ENCODE measurements around the gene NDUFS2.

Gene NDUFS2

GRCh38 chr1:161226320-161226711, 24.1 kb downstream of the NDUFS2 start:
- Histone ChIP-seq H3K36me3 (ENCODE audit: control insufficient read depth in 1 of 2, insufficient read depth in 2 of 2, low read depth in 1 of 2, low read length in 2 of 2) (peaks cover 26 to 35% of the 10 kb centered on the region in 2 experiments), H3K4me2 (ENCODE audit: low read length, poor library complexity, severe bottlenecking) (peak overlapping the region; percentile 87), H3K27me3 (ENCODE audit: control insufficient read depth in 1 of 2, insufficient read depth in 1 of 2, low read length in 2 of 2) (peaks cover 0 to 6% of the 10 kb centered on the region in 2 experiments), H3K9me3 (ENCODE audit: control insufficient read depth, low read length) (no peaks in the 10 kb centered on the region), H3K4me3 (ENCODE audit: insufficient read depth in 1 of 2, low read depth in 1 of 2, low read length in 2 of 2) (peak overlapping the region; percentile 69 to 91), H2AK5ac (ENCODE audit: low read length, severe bottlenecking) (no peak overlapping the region), H3K18ac (ENCODE audit: low read depth in 1 of 2, low read length in 2 of 2) (peak overlapping the region; percentile 52 to 58), H3K79me1 (replicated peaks; ENCODE audit: low read length, poor library complexity, severe bottlenecking) (peaks cover 14% of the 10 kb centered on the region), H2BK15ac (ENCODE audit: low read depth, poor library complexity, severe bottlenecking) (peak overlapping the region; percentile 49), H3K14ac (ENCODE audit: low read length in 2 of 2) (peak overlapping the region in 1 of 2 experiments; percentile 62), H3K4ac (ENCODE audit: low read depth in 1 of 2, low read length in 2 of 2) (peak overlapping the region in 1 of 2 experiments; percentile 90), H2BK12ac (ENCODE audit: low read length in 2 of 2) (no peak overlapping the region), H4K8ac (ENCODE audit: low read length) (peak overlapping the region; percentile 81), H2AFZ (ENCODE audit: low read depth, low read length) (peak overlapping the region; percentile 79), H2BK120ac (ENCODE audit: low read depth, low read length) (no peak overlapping the region), H3K9ac (ENCODE audit: low read length) (peak overlapping the region; percentile 93), H2BK5ac (ENCODE audit: low read depth, low read length, poor library complexity, severe bottlenecking) (no peak overlapping the region), H3K4me1 (ENCODE audit: control insufficient read depth, insufficient read depth, low read depth, low read length) (peaks cover 15% of the 10 kb centered on the region), H3K23ac (ENCODE audit: low read length in 2 of 2) (no peak overlapping the region), H3K27ac (ENCODE audit: low read length, poor library complexity, severe bottlenecking) (no peak overlapping the region), H4K91ac (ENCODE audit: low read length) (peak overlapping the region; percentile 81)
- WGBS: 18% methylated on average over 15 of the region's 15 CpGs
- no peak for DNase-seq

- H2AK5ac ChIP-seq (ENCODE audit: low read length, severe bottlenecking): no peak overlapping the region
- no peak overlapping the region for H3K23ac ChIP-seq (ENCODE audit: low read length in 2 of 2)
- peak overlapping the region; percentile 27 for H4K8ac ChIP-seq (ENCODE audit: low read length)
- H2AFZ ChIP-seq (ENCODE audit: low read depth, low read length): no peak overlapping the region
- DNase-seq: no peak
- no peak overlapping the region for H2BK15ac ChIP-seq (ENCODE audit: low read depth, poor library complexity, severe bottlenecking)
- peak overlapping the region in 1 of 2 experiments; percentile 91 for H3K4me3 ChIP-seq (ENCODE audit: insufficient read depth in 1 of 2, low read depth in 1 of 2, low read length in 2 of 2)
- H3K27ac ChIP-seq (ENCODE audit: low read length, poor library complexity, severe bottlenecking): no peak overlapping the region
- no peak overlapping the region for H3K18ac ChIP-seq (ENCODE audit: low read depth in 1 of 2, low read length in 2 of 2)
- peak overlapping the region; percentile 37 for H4K91ac ChIP-seq (ENCODE audit: low read length)
- H3K14ac ChIP-seq (ENCODE audit: low read length in 2 of 2): no peak overlapping the region
- no peak overlapping the region for H2BK5ac ChIP-seq (ENCODE audit: low read depth, low read length, poor library complexity, severe bottlenecking)
- H3K27me3 ChIP-seq (ENCODE audit: control insufficient read depth in 1 of 2, insufficient read depth in 1 of 2, low read length in 2 of 2): peaks cover 0 to 6% of the 10 kb centered on the region in 2 experiments
- H3K9ac ChIP-seq (ENCODE audit: low read length): peak overlapping the region; percentile 93
- H3K9me3 ChIP-seq (ENCODE audit: control insufficient read depth, low read length): no peaks in the 10 kb centered on the region
- no peak overlapping the region for H2BK12ac ChIP-seq (ENCODE audit: low read length in 2 of 2)
- H3K4me2 ChIP-seq (ENCODE audit: low read length, poor library complexity, severe bottlenecking): peak overlapping the region; percentile 87
- no peak overlapping the region for H3K4ac ChIP-seq (ENCODE audit: low read depth in 1 of 2, low read length in 2 of 2)
- H2BK120ac ChIP-seq (ENCODE audit: low read depth, low read length): no peak overlapping the region
- H3K4me1 ChIP-seq (ENCODE audit: control insufficient read depth, insufficient read depth, low read depth, low read length): peaks cover 15% of the 10 kb centered on the region
- H3K36me3 ChIP-seq (ENCODE audit: control insufficient read depth in 1 of 2, insufficient read depth in 2 of 2, low read depth in 1 of 2, low read length in 2 of 2): peaks cover 26 to 35% of the 10 kb centered on the region in 2 experiments
- H3K79me1 ChIP-seq (replicated peaks; ENCODE audit: low read length, poor library complexity, severe bottlenecking): peaks cover 14% of the 10 kb centered on the region
- 72% methylated on average over 3 of the region's 3 CpGs for WGBS
These were observed 24.6 kb downstream of the NDUFS2 start for GRCh38 chr1:161226759-161227158.

DNA sequence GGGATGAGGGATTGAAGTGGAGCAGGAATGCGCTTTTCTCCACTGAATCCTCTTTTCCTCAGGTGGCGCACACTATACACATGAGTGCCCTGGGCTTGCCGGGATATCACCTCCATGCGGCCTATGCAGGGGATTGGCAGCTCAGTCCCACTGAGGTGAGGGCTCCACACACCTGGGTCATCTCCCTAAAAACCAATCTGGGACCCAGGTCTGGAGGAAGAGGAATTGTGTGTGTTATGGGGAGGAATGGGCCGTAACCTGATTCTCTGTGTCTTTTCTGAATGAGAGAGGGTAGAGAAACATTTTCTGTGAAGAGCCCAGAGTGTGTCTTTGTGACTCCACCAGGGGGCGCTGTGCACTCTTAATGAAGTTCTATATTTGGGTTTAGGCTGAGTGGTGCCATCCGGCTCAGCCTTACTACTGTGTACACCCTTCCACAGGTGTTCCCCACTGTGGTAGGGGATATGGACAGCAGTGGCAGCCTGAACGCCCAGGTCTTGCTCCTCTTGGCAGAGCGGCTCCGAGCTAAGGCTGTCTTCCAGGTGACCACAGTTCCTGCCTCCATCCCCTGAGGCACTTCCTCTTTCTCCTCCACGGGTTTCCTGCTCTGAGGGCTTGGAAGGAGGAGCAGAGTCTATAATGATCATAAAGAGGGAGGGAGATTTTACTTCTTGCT, 25.2 kb downstream of the NDUFS2 start:
- peaks cover 0 to 2% of the 10 kb centered on the region in 2 experiments for H3K27me3 ChIP-seq (ENCODE audit: control insufficient read depth in 1 of 2, insufficient read depth in 1 of 2, low read length in 2 of 2)
- peak overlapping the region; percentile 14 for H4K91ac ChIP-seq (ENCODE audit: low read length)
- H3K36me3 ChIP-seq (ENCODE audit: control insufficient read depth in 1 of 2, insufficient read depth in 2 of 2, low read depth in 1 of 2, low read length in 2 of 2): peaks cover 26 to 35% of the 10 kb centered on the region in 2 experiments
- 61% methylated on average over 8 of the region's 11 CpGs for WGBS
- peak overlapping the region in 1 of 2 experiments; percentile 91 for H3K4me3 ChIP-seq (ENCODE audit: insufficient read depth in 1 of 2, low read depth in 1 of 2, low read length in 2 of 2)
- no peak overlapping the region for H2BK12ac ChIP-seq (ENCODE audit: low read length in 2 of 2)
- H3K4ac ChIP-seq (ENCODE audit: low read depth in 1 of 2, low read length in 2 of 2): no peak overlapping the region
- H3K14ac ChIP-seq (ENCODE audit: low read length in 2 of 2): no peak overlapping the region
- no peak overlapping the region for H2BK5ac ChIP-seq (ENCODE audit: low read depth, low read length, poor library complexity, severe bottlenecking)
- peak overlapping the region; percentile 87 for H3K4me2 ChIP-seq (ENCODE audit: low read length, poor library complexity, severe bottlenecking)
- H3K9me3 ChIP-seq (ENCODE audit: control insufficient read depth, low read length): no peaks in the 10 kb centered on the region
- peaks cover 15% of the 10 kb centered on the region for H3K4me1 ChIP-seq (ENCODE audit: control insufficient read depth, insufficient read depth, low read depth, low read length)
- no peak overlapping the region for H4K8ac ChIP-seq (ENCODE audit: low read length)
- H3K79me1 ChIP-seq (replicated peaks; ENCODE audit: low read length, poor library complexity, severe bottlenecking): peaks cover 14% of the 10 kb centered on the region
- no peak overlapping the region for H2AK5ac ChIP-seq (ENCODE audit: low read length, severe bottlenecking)
- DNase-seq: peak; percentile 77
- peak overlapping the region; percentile 93 for H3K9ac ChIP-seq (ENCODE audit: low read length)
- peak overlapping the region; percentile 90 for H2AFZ ChIP-seq (ENCODE audit: low read depth, low read length)
- no peak overlapping the region for H2BK15ac ChIP-seq (ENCODE audit: low read depth, poor library complexity, severe bottlenecking)
- no peak overlapping the region for H2BK120ac ChIP-seq (ENCODE audit: low read depth, low read length)
- H3K18ac ChIP-seq (ENCODE audit: low read depth in 1 of 2, low read length in 2 of 2): no peak overlapping the region
- H3K23ac ChIP-seq (ENCODE audit: low read length in 2 of 2): no peak overlapping the region
- no peak overlapping the region for H3K27ac ChIP-seq (ENCODE audit: low read length, poor library complexity, severe bottlenecking)

- no peak overlapping the region for H3K27ac ChIP-seq (ENCODE audit: low read length, poor library complexity, severe bottlenecking)
- H3K4me3 ChIP-seq (ENCODE audit: insufficient read depth in 1 of 2, low read depth in 1 of 2, low read length in 2 of 2): no peak overlapping the region
- no peak overlapping the region for H3K9ac ChIP-seq (ENCODE audit: low read length)
- no peak overlapping the region for H3K23ac ChIP-seq (ENCODE audit: low read length in 2 of 2)
- H3K27me3 ChIP-seq (ENCODE audit: control insufficient read depth in 1 of 2, insufficient read depth in 1 of 2, low read length in 2 of 2): no peaks in the 10 kb centered on the region
- no peak overlapping the region for H2BK5ac ChIP-seq (ENCODE audit: low read depth, low read length, poor library complexity, severe bottlenecking)
- peaks cover 14% of the 10 kb centered on the region for H3K79me1 ChIP-seq (replicated peaks; ENCODE audit: low read length, poor library complexity, severe bottlenecking)
- H4K8ac ChIP-seq (ENCODE audit: low read length): no peak overlapping the region
- peaks cover 26 to 35% of the 10 kb centered on the region in 2 experiments for H3K36me3 ChIP-seq (ENCODE audit: control insufficient read depth in 1 of 2, insufficient read depth in 2 of 2, low read depth in 1 of 2, low read length in 2 of 2)
- H3K4ac ChIP-seq (ENCODE audit: low read depth in 1 of 2, low read length in 2 of 2): peak overlapping the region in 1 of 2 experiments; percentile 20
- no peak overlapping the region for H2BK120ac ChIP-seq (ENCODE audit: low read depth, low read length)
- H3K14ac ChIP-seq (ENCODE audit: low read length in 2 of 2): no peak overlapping the region
- H4K91ac ChIP-seq (ENCODE audit: low read length): no peak overlapping the region
- no peak overlapping the region for H2BK12ac ChIP-seq (ENCODE audit: low read length in 2 of 2)
- peaks cover 15% of the 10 kb centered on the region for H3K4me1 ChIP-seq (ENCODE audit: control insufficient read depth, insufficient read depth, low read depth, low read length)
- H2AFZ ChIP-seq (ENCODE audit: low read depth, low read length): no peak overlapping the region
- H3K4me2 ChIP-seq (ENCODE audit: low read length, poor library complexity, severe bottlenecking): no peak overlapping the region
- H2AK5ac ChIP-seq (ENCODE audit: low read length, severe bottlenecking): no peak overlapping the region
- no peaks in the 10 kb centered on the region for H3K9me3 ChIP-seq (ENCODE audit: control insufficient read depth, low read length)
- WGBS: 80% methylated on average over 5 of the region's 7 CpGs
- H3K18ac ChIP-seq (ENCODE audit: low read depth in 1 of 2, low read length in 2 of 2): no peak overlapping the region
- no peak for DNase-seq
- H2BK15ac ChIP-seq (ENCODE audit: low read depth, poor library complexity, severe bottlenecking): no peak overlapping the region
These were observed 25.9 kb downstream of the NDUFS2 start for GRCh38 chr1:161228032-161228431.
